Stimulated activated CD4-positive, alpha-beta T cell treated with anti-CD3 and anti-CD28 coated beads, Interleukin-2, amount 100 ng/mL, for 48 hours (primary cell): ENCODE results near the gene RGS17.

ENCODE experiments used
- DNase-seq, 2 donors: peaks; one replicate each; pipeline ENCODE4 v3.0.0-alpha.2; 2020

The RGS17 gene

DNA sequence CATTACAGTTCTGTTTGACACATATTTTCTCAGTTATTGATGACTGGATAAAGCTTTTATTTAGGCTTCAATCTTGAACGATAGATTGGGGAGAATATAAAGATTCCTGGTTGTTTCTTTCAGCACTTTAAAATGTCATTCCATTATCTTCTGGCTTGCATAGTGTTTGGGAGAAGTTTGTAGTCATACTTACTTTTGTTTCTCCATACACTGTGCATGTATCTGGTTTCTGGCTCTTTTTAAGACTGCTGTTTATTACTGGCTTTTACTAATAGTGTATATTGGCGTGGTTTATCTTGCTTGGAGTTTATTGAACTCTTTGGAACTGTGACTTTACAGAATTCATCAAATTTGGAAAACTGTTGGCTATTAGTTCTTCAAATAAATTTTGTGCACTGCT lies 49.2 kb downstream of the RGS17 start:
- no peak for DNase-seq

DNA sequence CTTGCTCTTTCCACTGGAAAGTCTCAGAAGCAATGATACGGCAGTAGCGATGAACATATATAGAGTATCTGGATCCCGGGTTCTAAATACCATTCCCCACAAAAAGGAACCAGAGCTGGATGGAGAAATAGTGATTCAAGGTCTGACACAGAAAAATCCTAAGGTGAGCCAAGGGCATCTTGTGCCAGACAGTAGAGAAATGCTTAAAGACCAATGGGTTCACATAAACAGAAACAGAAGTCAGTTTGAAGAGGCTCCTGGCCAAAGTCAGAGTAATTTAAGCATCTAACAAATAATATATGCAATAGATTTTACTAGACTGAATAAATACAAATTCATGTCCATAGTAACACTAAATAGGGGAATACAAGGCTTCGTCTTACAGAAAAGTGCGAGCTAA lies 54.7 kb downstream of the RGS17 start:
- no peak for DNase-seq

DNA sequence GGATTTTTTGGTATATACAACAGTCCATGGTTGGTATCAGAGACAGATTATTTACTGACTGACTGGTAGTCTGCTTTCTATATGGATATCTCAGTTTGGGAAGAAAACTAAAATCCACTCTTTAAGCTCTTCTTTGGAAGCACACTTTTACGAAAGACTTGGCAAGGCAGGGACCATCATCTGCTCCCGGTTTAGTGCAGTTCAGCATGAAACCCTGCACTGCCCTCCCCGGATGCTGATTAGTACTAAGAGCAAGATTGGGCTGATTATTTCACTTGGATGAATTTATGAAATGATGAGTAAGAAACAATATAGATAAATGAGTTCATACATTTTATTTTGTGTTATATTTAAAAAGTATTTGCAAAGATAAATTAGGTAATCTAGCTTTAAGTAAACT lies 56.3 kb downstream of the RGS17 start:
- no peak for DNase-seq

DNA sequence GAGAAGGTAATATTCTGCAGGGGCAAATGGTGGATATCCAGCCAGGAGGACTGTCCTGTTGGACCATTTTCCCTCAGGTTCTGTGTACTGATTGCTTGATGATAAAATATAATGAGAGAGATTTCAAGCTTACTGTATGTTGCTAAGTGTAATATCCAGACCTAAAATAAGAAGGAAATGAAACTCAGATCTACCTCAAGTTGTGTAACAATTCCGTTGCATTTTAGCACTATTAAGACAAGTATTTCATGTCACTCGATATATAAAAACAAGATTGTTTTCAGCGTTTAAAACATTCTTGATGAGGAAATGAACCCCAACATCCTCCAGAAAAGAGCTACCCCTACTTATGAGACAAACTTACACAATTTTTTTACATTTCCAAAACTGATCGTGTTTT lies 57.2 kb downstream of the RGS17 start:
- DNase-seq: no peak

DNA sequence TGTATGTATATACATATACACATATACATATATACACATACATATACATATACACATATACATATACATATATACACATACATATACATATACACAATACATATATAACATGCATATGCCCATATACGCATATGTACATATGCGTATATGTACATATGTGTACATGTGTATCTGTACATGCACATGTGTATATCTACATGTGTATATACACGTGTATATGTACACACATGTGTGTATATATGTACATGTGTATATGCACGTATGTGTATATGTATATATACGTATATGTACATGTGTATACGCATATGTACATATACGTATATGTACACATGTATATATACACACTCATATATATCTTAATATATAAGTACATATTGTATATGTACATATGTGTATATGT lies 60.3 kb downstream of the RGS17 start:
- no peak for DNase-seq

DNA sequence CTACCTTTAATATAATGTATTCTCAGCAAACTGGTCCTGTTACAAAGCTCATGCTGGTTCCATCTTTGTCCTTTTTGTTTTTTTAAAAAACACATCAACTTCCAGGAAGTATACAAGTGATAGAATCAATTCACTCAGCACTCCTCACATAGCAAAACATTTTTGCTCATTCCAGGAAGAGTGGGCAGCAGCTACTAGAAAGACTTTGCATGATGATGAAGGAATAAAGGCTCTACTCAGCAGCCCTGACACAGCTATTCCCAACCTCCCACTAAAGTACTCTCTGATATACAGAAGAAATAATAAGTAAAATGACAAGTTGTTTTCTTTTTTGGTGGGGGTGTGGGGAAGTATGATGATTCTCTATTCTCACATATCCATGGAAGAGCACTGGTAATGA lies 61.2 kb downstream of the RGS17 start:
- DNase-seq: no peak

DNA sequence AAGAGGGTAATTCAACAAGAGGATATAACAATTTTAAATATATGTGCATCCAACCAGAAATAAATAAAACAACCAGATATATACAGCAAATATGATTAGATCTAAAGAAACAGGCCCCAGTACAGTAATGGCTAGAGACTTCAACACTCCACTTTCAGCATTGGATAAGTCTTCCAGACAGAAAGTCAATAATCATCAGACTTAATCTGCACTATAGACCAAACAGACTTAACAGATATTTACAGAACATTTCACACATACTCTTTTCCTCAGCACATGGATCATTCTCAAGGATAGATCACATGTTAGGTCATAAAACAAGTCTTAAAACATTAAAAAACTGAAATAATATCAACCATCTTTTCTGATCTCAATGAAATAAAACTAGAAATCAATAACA lies 65.9 kb downstream of the RGS17 start:
- no peak for DNase-seq

DNA sequence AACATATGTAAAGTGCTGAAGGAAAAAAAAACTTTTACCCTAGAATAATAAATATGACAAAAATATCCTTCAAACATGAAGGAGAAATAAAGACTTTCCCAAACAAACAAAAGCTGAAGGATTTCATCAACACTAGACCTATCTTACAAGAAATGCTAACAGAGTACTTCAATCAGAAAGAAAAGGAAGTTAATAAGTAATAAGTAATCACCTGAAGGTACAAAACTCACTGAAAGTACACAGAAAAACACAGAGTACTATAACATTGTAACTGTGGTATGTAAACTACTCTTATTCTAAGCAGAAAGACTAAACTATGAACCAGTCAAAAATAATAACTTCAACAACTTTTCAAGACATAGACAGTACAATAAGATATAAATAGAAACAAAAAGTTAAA lies 67.1 kb downstream of the RGS17 start:
- DNase-seq: no peak

DNA sequence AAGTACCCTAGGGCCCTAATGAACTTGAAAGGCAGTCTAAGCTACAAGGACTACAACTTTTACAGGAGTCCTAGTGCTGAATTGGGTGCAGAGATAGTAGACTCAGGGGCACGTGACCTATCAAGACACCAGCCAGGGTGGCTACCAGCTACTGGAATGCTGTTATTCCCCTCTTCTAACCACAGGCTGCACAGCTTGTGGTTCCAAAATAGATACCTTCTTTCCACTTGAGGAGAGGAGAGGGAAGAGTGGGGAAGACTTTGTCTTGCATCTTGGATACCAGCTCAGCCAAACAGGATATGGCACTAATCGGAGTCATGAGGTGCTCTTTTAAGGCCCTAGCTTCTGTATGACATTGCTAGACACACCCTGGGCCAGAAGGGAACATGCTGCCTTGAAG lies 68.6 kb downstream of the RGS17 start:
- no peak for DNase-seq

DNA sequence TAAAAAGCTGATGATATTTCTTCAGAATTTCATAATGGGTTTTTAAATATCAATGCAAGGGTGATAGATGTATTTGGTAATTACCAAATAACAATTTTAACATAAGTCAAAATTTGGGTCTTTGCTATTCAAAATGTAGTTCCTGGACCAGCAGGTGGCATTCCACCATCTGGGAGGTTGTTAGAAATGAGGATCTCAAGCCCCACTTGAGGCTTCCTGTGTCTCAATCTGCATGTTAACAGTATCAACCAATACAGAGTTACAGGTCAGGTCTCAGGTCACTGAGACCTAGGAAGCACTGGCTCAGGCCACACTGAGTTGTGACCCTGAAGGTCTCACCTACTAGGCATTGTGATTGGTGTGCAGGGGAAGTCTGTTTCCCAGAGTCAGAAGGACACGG lies 71.3 kb downstream of the RGS17 start:
- DNase-seq: no peak

DNA sequence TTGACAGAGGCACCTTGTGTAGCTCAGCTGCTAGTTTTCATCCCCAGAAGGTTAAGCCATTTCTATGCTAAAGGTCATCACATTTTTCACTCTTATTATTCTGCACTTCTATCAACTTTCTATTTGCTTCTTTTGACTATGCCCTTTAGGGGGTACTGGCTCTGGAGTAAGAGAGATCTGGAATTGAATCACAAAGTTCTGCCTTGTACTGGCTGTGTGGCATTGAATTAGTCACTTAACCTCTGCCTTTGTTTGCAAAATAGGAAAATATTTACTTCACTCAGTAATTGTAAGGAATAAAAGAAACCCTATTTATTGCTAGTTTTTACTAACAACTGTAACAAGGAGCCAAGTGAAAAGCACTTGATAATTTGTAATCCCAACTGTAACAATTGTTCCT lies 71.8 kb downstream of the RGS17 start:
- no peak for DNase-seq

DNA sequence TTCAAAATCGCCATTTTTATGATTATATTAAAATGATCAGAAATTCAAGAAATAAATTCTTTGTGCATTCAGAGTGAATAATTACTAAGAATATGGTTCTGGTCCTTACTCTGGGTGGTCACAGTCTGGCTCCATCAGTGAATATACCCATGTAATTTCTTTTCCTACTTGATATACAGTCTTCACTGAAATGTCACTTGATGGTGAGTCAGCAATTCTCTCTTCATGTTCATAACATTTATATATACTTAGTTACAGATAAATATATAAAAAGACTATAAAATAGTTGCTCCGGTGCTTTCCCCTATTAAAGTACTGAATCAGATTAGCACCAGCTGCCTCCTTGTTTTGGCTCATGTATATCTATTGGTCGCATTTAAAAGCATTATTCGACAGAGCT lies 72.2 kb downstream of the RGS17 start:
- no peak for DNase-seq

DNA sequence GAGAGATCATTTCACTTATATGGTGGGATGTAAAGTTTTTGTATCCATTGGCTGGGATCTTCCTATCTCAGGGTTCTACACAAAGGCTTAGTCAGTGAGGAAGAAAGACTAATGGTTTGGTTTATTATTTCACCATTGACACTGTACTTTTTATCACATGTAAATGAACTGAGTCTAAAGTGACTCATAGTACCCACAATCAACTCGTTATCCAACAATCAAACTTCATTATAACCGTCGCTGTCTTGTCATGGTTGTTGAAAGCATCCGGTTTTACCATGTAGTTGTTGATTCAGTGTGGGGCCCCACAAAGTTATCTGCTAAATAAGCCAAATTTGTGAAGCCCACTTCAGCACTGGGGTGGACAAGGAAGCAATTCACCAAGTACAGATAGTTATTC lies 72.8 kb downstream of the RGS17 start:
- no peak for DNase-seq

DNA sequence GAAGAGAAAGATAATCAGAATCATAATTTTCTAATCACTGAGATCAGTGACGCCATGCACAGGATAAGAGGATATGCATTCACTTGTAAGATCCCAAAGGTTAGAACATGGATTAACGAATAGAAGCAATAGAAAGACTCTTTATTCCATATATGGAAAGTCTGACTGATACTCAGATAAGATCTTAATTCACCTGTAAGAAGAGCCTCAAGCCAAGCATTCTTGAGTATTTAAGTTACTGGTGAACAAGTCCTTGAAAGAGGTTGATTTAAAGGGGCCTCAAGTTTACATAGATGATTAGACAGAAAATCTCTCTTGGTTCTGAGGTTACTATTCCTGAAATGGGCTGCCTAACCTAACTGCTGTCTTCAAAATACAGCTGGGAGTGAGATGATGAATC lies 74.8 kb downstream of the RGS17 start:
- DNase-seq: no peak

DNA sequence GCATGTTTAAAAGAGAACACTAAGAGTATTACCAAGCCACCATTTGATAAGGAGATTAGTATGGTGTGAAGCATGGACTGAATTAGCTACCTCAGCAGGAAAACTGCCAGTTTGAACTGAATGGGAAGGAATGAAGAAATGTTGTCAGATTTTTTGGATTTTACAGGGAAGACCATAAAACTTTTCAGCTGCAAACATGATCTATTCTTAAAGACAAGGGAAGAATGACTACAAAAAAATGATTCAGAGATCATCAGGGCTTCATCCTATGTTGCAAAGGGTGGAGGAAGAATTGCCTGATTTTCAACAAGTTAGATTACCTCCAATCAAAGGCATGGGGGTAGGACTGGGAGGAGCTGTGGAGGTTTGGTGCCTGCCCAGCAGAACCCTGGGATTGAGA lies 79.3 kb downstream of the RGS17 start:
- no peak for DNase-seq

DNA sequence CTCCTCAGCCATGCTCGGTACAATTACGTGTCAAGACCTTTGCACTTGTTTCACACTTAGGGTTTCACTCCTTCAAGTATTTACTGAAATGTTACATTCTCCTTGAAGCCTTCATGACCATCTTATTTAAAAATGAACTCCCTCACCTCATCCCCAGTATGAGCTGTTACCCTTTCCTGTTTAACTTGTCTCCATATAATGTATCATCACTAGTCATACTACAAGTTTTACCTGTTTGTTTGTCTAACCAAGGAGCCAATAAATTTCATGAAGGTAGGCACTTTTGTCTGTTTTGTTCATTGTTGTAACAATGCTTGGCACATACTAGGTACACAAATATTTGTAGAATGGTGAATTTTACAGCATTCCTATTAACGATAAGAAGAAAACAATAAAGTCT lies 82.5 kb downstream of the RGS17 start:
- no peak for DNase-seq

DNA sequence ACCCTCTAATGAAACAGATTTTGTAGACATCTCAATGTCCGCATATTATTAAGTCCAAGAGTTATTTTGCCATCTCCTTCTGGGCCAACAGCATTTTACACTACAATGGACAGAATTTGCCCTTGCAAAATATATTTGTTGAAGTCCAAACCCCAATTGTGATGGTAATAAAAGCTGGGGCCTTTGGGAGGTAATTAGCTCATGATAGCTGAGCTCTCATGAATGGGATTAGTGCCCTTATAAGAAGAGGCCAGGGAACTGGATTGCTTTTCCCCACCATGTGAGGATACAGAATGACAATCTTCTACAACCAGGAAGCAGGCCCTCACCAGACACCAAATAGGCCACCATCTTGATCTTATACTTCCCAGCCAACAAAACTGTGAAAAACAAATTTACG lies 83.7 kb downstream of the RGS17 start:
- no peak for DNase-seq

DNA sequence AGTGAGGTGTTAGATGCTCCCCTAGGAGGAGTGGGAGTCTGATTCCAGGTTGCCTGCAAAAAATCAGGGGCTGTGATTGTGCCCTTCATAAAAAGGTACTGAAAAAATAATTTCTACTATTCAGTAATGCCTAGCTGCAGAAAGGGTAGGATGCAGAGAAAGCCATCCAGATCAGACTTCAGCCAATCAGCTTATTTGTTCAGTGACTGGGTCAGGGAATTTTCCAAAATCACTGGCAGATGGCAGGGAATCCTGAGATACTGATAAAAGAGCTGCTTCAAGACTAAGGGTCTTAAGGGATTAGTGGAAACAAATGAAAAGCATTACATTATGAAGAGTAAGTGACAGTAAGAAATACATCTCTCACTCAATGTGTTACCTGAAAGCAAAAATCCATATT lies 85.8 kb downstream of the RGS17 start:
- DNase-seq: no peak

DNA sequence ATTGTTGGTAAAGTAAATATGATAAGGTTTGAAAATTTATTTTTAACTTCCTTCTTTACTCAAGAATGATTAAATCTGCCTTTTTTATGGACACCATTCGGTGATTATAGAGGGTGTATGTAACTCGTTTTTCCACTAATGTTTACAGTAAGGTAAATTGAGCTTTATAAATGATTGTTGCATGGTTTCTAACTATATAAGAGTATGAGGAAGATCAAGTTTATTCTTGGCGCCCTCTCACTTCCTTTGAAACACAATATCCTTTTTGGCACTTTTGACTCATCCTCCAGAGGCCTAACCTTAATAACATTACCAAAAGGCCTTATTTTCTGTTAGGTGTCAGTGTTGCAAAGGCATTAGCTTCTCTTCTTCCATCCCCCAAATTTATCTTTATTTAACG lies 86.8 kb downstream of the RGS17 start:
- DNase-seq: no peak

DNA sequence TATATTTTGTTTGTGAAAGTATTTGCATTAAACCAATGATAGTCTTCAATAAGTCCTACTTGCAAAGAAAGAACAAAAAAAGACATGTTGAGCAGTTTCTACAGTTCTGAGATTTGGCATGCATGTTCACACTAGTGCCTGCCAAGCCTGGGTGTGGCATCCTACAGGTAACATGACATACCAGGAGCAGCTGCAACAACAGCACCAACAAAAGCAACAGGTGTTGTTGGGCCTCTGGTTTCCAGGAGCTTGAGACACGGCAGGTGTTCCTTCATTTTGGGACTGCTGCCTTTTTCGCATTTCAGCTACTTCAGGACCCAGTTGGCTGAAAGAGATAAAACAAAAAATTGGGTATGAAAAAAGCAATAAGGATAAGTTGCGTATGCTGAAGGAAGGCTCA lies 87.4 kb downstream of the RGS17 start:
- DNase-seq: no peak

DNA sequence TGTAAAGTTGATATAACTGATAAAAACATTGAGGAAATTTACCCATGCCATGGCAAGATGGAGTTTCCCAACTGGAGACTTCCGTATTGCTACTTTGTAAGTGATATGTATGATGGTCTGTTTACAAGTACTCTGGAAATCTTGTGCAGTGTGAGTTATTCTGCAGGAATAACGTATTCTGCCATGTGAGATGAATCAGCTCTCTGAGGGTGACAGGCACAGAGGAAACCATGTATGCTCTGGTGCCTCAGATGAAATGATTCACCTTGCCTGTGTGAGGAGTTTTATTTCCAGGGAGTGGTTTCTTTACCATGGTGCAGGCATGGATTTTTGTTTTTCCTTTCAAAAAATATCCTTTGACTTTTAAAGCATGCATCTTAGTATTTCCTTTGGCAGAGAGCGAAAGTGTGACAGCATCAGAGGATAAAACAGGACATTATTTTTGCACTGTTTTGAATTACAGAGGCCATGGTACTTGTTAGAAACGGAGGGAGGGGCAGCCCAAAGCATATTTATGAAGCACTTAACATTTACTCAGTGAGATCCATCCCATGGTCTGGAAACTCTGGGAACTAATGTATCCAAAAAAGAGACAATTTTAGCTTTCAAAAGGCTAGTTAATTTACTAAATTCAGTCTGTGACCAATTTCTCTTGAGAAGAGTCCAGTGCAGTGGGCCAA lies 92.6 kb downstream of the RGS17 start:
- no peak for DNase-seq

DNA sequence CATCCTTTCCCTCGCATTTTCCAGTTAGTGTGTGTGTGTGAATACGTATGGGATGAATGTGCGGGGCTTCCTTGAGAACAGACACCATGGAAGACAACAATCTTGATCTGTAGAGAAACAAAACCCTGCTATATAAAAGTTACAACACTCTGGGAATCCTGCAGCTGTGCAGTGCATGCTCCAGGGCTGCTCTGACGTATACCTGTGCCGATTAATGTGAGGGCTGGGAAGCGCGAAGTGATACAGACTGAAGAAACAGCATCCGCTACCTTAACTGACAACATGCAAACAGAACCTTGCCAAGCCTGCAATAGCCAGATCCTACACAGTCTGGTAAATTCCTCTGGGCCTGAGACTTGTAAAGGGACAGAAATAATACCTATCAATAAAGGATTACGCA lies 96.9 kb downstream of the RGS17 start:
- DNase-seq: no peak

DNA sequence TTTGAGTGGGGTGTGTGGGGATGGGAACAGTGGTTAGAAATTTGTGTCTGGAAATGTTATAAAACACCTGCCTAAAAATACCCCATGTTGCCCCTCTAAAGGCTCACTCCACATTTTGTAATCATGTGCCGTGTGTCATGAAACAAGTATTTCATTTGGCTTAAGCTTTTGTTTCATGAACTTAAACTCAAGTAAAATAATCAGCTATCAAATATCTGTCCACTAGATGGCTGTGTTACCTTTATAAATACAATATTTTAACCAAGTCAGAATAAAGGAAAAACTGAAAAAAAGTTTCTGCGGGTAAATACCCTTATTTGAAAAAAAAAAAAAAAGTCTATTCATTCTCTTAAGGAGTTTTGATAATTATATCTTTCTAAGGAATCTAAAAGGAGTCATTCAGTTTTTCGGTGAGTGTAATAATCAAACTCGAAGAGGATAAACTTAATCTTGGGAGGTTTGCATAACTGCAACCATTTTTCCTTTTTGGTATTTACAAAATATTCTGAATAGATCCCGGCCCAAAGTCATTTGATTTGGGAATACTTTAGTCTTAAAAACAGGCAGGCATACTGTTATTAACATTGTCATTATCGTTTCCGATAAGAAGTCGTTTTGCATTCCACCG lies 98.7 kb downstream of the RGS17 start:
- DNase-seq: no peak

DNA sequence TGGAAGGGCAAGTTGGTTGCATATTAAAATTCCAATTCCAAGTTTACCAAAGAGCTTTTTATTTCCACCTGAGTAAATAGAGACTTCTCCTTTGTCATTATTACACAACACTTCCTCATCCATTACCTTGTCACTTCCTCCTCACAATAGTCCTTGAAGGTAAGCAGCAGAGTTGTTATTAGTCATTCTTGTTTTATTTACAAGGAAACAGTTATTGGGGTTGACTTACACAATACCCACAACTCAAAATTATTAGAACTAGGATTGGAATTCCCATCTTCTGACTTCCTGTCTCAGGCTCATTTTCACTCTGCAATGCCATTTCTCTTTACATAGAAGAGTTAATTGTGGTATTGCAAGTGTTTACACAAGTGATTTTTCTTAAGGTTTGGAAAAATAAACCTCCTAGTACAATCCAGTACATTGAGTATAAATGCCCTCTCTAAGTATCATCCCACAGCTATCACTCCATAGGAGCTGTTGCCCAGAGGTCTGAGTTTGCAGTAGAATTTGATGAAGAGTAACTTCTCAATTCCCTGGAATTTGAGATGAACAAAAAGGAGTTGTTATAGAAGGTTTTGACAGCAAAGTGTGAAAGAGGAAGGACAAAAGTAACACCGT lies 99.6 kb downstream of the RGS17 start:
- no peak for DNase-seq

DNA sequence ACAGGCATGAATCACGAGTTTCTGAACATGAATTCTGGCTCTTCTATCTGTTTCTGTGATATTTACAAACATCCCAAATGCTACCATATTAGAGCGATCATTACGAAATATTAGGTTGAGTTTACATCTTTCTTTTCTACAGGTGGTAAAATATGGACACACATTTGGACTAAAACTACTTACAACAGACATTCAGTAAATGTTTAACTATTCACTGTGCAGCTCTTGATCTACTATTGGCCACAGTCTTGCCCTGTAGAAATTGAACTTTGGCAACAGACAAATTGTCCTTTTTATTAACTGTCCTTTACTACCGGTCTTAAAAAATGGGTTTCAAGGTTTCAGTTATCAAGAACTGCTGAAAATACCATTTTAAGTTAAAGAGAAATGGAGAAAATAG lies 102.1 kb downstream of the RGS17 start:
- DNase-seq: no peak
